ENCODE data around the gene EXOSC5. TPM values are rescaled to one million over a fixed set of nuclear protein-coding genes. Genes with fewer than 3 reads are reported as not detected.
"Not testable (repeated sequence)": the region's sequence is repeated elsewhere in the genome, so short reads cannot be mapped to it uniquely, and the experiment has no call there.

The EXOSC5 gene
- polyA plus RNA-seq, 10 donors, result 10.3 to 20.2 (median 14.5) TPM

GRCh38 chr19:41409288-41409687 is 12.1 kb upstream of the EXOSC5 start:
- no peak for DNase-seq

- DNase-seq, result not testable (repeated sequence)
Observed at GRCh38 chr19:41408846-41409245, 11.7 kb upstream of the EXOSC5 start.

GRCh38 chr19:41408256-41408655 is 11.1 kb upstream of the EXOSC5 start:
- DNase-seq, result no peak

- DNase-seq, result no peak
Observed at GRCh38 chr19:41407271-41407670, 10.1 kb upstream of the EXOSC5 start.

- DNase-seq, result no peak
Observed at GRCh38 chr19:41405776-41406175, 8.6 kb upstream of the EXOSC5 start.

- no peak for DNase-seq
Observed at GRCh38 chr19:41403181-41403970, 6.2 kb upstream of the EXOSC5 start.

- DNase-seq, result no peak
Observed at GRCh38 chr19:41402010-41402409, 4.9 kb upstream of the EXOSC5 start.

GRCh38 chr19:41401483-41401882 is 4.3 kb upstream of the EXOSC5 start:
- no peak for DNase-seq

- no peak for DNase-seq
Observed at GRCh38 chr19:41399525-41399924, 2.4 kb upstream of the EXOSC5 start.

GRCh38 chr19:41399091-41399490 is 1.9 kb upstream of the EXOSC5 start:
- no peak for DNase-seq

- DNase-seq, result no peak
Observed at GRCh38 chr19:41398598-41398997, 1.4 kb upstream of the EXOSC5 start.

- DNase-seq, result no peak
Observed at GRCh38 chr19:41398050-41398418, 875 bp upstream of the EXOSC5 start.

GRCh38 chr19:41395355-41395754 is 1.8 kb downstream of the EXOSC5 start:
- DNase-seq, result no peak

- DNase-seq, result no peak
Observed at GRCh38 chr19:41392775-41393174, 4.4 kb downstream of the EXOSC5 start.

GRCh38 chr19:41391618-41392017 is 5.5 kb downstream of the EXOSC5 start:
- DNase-seq, result no peak

- no peak for DNase-seq
Observed at GRCh38 chr19:41386442-41386841, 10.7 kb downstream of the EXOSC5 start.

GRCh38 chr19:41384351-41384750 is 12.8 kb downstream of the EXOSC5 start:
- no peak for DNase-seq

GRCh38 chr19:41381536-41381935 is 15.6 kb downstream of the EXOSC5 start:
- not testable (repeated sequence) for DNase-seq

GRCh38 chr19:41377977-41378709 is 19.0 kb downstream of the EXOSC5 start:
- peak in 1 of 3 donors; percentile 45 for DNase-seq

- DNase-seq, result peak in 1 of 3 donors; percentile 33
Observed at GRCh38 chr19:41376998-41377365, 20.2 kb downstream of the EXOSC5 start.

- peak in 1 of 3 donors; percentile 72 for DNase-seq
Observed at GRCh38 chr19:41376241-41376997, 20.7 kb downstream of the EXOSC5 start, which contains the start of gene TMEM91. Gene TMEM91, plus strand, starts transcription at chr19:41376533. Its CDS starts 1,777 bp downstream, at chr19:41378310.

- DNase-seq, result peak; percentile 82 to 91 (median 85)
Observed at GRCh38 chr19:41373993-41374392, 23.2 kb downstream of the EXOSC5 start.

Measured in muscle of back (tissue), 11 donors.